Kidney epithelial cell (primary cell): ENCODE measurements around the gene VPS45. TPM values are rescaled to one million over a fixed set of nuclear protein-coding genes. Genes with fewer than 3 reads are reported as not detected.

Experiments used
- DNase-seq: peaks from one replicate; pipeline ENCODE4 v3.0.0-alpha.2; 2010; ENCODE audit warnings: low read depth
- H3K27me3 ChIP-seq: 2 replicates; pipeline ENCODE4 v1.6.0; 2011; ENCODE audit warnings: low read length; ENCODE audit not compliant: control insufficient read depth, insufficient read depth
- H3K36me3 ChIP-seq: 2 replicates; pipeline ENCODE4 v1.5.1; 2011; ENCODE audit warnings: low read length; ENCODE audit not compliant: control insufficient read depth, insufficient read depth
- H3K4me3 ChIP-seq: 2 replicates; pipeline ENCODE4 v1.5.1; 2011; ENCODE audit warnings: low read depth, mild to moderate bottlenecking, control low read depth, low read length
- CTCF ChIP-seq: IDR thresholded peaks from 2 replicates; pipeline ENCODE4 v1.5.1; 2011; ENCODE audit warnings: mild to moderate bottlenecking, moderate library complexity, low read length, control low read depth, inconsistent platforms; ENCODE audit not compliant: insufficient read depth, poor library complexity, severe bottlenecking
- total RNA-seq: library from RNA; depleted of rRNA; stranded (reverse); fragments of >200 nt; gene quantifications from 2 replicates; pipeline ENCODE4 v1.2.3, GENCODE V29; 2015

Gene VPS45
- total RNA-seq, 1 donor from 2014 or later, result 23.6 TPM

GRCh38 chr1:150115121-150115520 lies 47.5 kb downstream of the VPS45 start:
- Histone ChIP-seq H3K36me3 (no peaks in the 10 kb centered on the region), H3K27me3 (no peaks in the 10 kb centered on the region), H3K4me3 (no peak overlapping the region)
- DNase-seq, result no peak
- TF ChIP-seq CTCF, result no peak

GRCh38 chr1:150118716-150119115 lies 51.1 kb downstream of the VPS45 start:
- no peak for TF ChIP-seq CTCF
- no peak for DNase-seq
- H3K4me3 ChIP-seq, result no peak overlapping the region
- no peaks in the 10 kb centered on the region for H3K36me3 ChIP-seq
- H3K27me3 ChIP-seq, result no peaks in the 10 kb centered on the region

- Histone ChIP-seq H3K4me3 (no peak overlapping the region), H3K27me3 (no peaks in the 10 kb centered on the region), H3K36me3 (no peaks in the 10 kb centered on the region)
- no peak for TF ChIP-seq CTCF
- DNase-seq, result no peak
Observed at GRCh38 chr1:150121236-150121862, 53.8 kb downstream of the VPS45 start.

GRCh38 chr1:150126811-150127210 lies 59.2 kb downstream of the VPS45 start:
- Histone ChIP-seq H3K27me3 (no peaks in the 10 kb centered on the region), H3K36me3 (no peaks in the 10 kb centered on the region), H3K4me3 (no peak overlapping the region)
- no peak for DNase-seq
- no peak for TF ChIP-seq CTCF

- Histone ChIP-seq H3K27me3 (no peaks in the 10 kb centered on the region), H3K36me3 (no peaks in the 10 kb centered on the region), H3K4me3 (no peak overlapping the region)
- no peak for TF ChIP-seq CTCF
- no peak for DNase-seq
Observed at GRCh38 chr1:150127464-150127863, 59.9 kb downstream of the VPS45 start.

GRCh38 chr1:150127868-150128267 lies 60.3 kb downstream of the VPS45 start:
- Histone ChIP-seq H3K27me3 (no peaks in the 10 kb centered on the region), H3K36me3 (no peaks in the 10 kb centered on the region), H3K4me3 (no peak overlapping the region)
- TF ChIP-seq CTCF, result no peak
- DNase-seq, result no peak
